GM21576 (cell line): ENCODE results near the gene ANP32E.

Source experiments
- ATAC-seq: cut with Tn5 transposase; IDR thresholded peaks from one replicate; pipeline ENCODE4 v1.9.1; 2021; ENCODE audit warnings: mild to moderate bottlenecking, moderate library complexity; ENCODE audit not compliant: unreplicated experiment

ANP32E gene

GRCh38 chr1:150173141-150173585 is 62.7 kb downstream of the ANP32E start:
- ATAC-seq: no peak

- ATAC-seq: no peak
Observed at GRCh38 chr1:150171801-150172200, 64.1 kb downstream of the ANP32E start.

- ATAC-seq: no peak
Observed at GRCh38 chr1:150168960-150169601, 66.8 kb downstream of the ANP32E start.
